Esophagus squamous epithelium (tissue), 5 donors: ENCODE results near the gene CDC123. TPM values are rescaled to one million over a fixed set of nuclear protein-coding genes. Genes with fewer than 3 reads are reported as not detected.
"Not testable (repeated sequence)": the region's sequence is repeated elsewhere in the genome, so short reads cannot be mapped to it uniquely, and the experiment has no call there.

Experiments
- DNase-seq: peaks from one replicate; lab custom pipeline; 2025; lab: John Stamatoyannopoulos, UW
- H3K27ac ChIP-seq, 4 donors: fragments of 200-600 bp; sonication (generic); one replicate each; pipeline ENCODE4 v1.5.1; 2016 to 2019; ENCODE audit warnings: mild to moderate bottlenecking in 1 of 4
- H3K27me3 ChIP-seq, 4 donors: fragments of 200-600 bp; sonication (generic); 1 replicate in 3 of 4; 2 replicates in 1 of 4; pipeline versions ENCODE4 v1.5.1 to v1.6.0; 2017 to 2021; ENCODE audit warnings: antibody characterized with exemption in 1 of 4
- H3K36me3 ChIP-seq, 3 donors: fragments of 200-600 bp; sonication (generic); one replicate each; pipeline ENCODE4 v1.5.1; 2016 to 2019
- H3K4me1 ChIP-seq, 3 donors: fragments of 200-600 bp; sonication (generic); one replicate each; pipeline ENCODE4 v1.5.1; 2017 to 2019
- H3K4me3 ChIP-seq, 4 donors: fragments of 200-600 bp; sonication (generic); 1 replicate in 3 of 4; 2 replicates in 1 of 4; pipeline ENCODE4 v1.5.1; 2016 to 2019; ENCODE audit warnings: mild to moderate bottlenecking in 2 of 4, moderate library complexity in 1 of 4
- H3K9me3 ChIP-seq, 3 donors: fragments of 200-600 bp; sonication (generic); one replicate each; pipeline ENCODE4 v1.5.1; 2016 to 2019
- CTCF ChIP-seq, 6 experiments: fragments of 450-650 bp in 4 of 6; fragments of 200-600 bp in 2 of 6; sonication (generic) in 2 of 6; IDR thresholded peaks; one replicate each; pipeline ENCODE4 v1.5.1; 2016 to 2019; ENCODE audit warnings: antibody characterized with exemption in 6 of 6, mild to moderate bottlenecking in 4 of 6, moderate library complexity in 4 of 6
- POLR2A ChIP-seq, 4 donors: fragments of 450-650 bp; IDR thresholded peaks; one replicate each; pipeline ENCODE4 v1.6.1; 2017; ENCODE audit warnings: antibody characterized with exemption in 4 of 4, mild to moderate bottlenecking in 4 of 4, moderate library complexity in 3 of 4
- WGBS, 2 donors: methylation state at CpG; one replicate each; pipeline ENCODE4 v1.1.5; 2018; 5-methylcytosine and 5-hydroxymethylcytosine counted together
- intact Hi-C: fragments of 100-400 bp; cut with DNase I; formaldehyde crosslinking; loops from one replicate; pipeline ENCODE4 v1.15.0; 2022
- total RNA-seq, 4 donors: library from RNA; depleted of rRNA; stranded (reverse); fragments of >200 nt; gene quantifications; one replicate each; pipeline ENCODE4 v1.1.0, GENCODE V29; 2016
- donor health status: DM: yes; HTN: yes; CAD: no.

Gene CDC123
- total RNA-seq, 4 donors from 2014 or later: 37.4 to 84.8 (median 80.3) TPM

GRCh38 chr10:12214093-12214492, 18.1 kb downstream of the CDC123 start:
- DNase-seq: no peak
- intact Hi-C loops: no loop called here
- H3K27me3 ChIP-seq: no peaks in the 10 kb centered on the region

GRCh38 chr10:12214763-12215218, 18.8 kb downstream of the CDC123 start:
- Histone ChIP-seq H3K4me3 (peak overlapping the region in 1 of 4 donors; percentile 46), H3K27me3 (no peaks in the 10 kb centered on the region), H3K9me3 (no peaks in the 10 kb centered on the region), H3K27ac (peak overlapping the region in 3 of 4 donors; percentile 50 to 54 (median 53)), H3K4me1 (peaks cover 4 to 42% (median 11%) of the 10 kb centered on the region in 3 donors), H3K36me3 (peaks cover 0 to 68% (median 18%) of the 10 kb centered on the region in 3 donors)
- intact Hi-C loops: no loop called here
- WGBS, 2 donors: 20 to 22% methylated on average over 6 of the region's 6 CpGs
- TF ChIP-seq POLR2A (IDR thresholded peaks at IDR 0.05): no peak
- peak; percentile 41 to 70 (median 59) for TF ChIP-seq CTCF (IDR thresholded peaks at IDR 0.05)
- DNase-seq: no peak

More at GRCh38 chr10:12214093-12214492, 18.1 kb downstream of the CDC123 start:
- Histone ChIP-seq H3K4me3 (no peak overlapping the region), H3K27ac (peak overlapping the region in 2 of 4 donors; percentile 50 to 54), H3K9me3 (no peaks in the 10 kb centered on the region), H3K4me1 (peaks cover 4 to 38% (median 11%) of the 10 kb centered on the region in 3 donors), H3K36me3 (peaks cover 0 to 68% (median 18%) of the 10 kb centered on the region in 3 donors)
- 51 to 55% methylated on average over 4 of the region's 4 CpGs for WGBS, 2 donors
- TF ChIP-seq CTCF (IDR thresholded peaks at IDR 0.05) (no peak), POLR2A (IDR thresholded peaks at IDR 0.05) (no peak)

- no peak for TF ChIP-seq CTCF (IDR thresholded peaks at IDR 0.05)
- no peak for TF ChIP-seq POLR2A (IDR thresholded peaks at IDR 0.05)
- WGBS, 2 donors: 65 to 92% methylated on average over 8 of the region's 8 CpGs
- Histone ChIP-seq H3K4me1 (peaks cover 4 to 63% (median 10%) of the 10 kb centered on the region in 3 donors), H3K9me3 (no peaks in the 10 kb centered on the region), H3K4me3 (no peak overlapping the region), H3K27me3 (no peaks in the 10 kb centered on the region), H3K36me3 (peaks cover 0 to 61% (median 20%) of the 10 kb centered on the region in 3 donors), H3K27ac (peak overlapping the region in 2 of 4 donors; percentile 48 to 65)
- DNase-seq: no peak
- intact Hi-C loops: no loop called here
These were observed 23.0 kb downstream of the CDC123 start for GRCh38 chr10:12218991-12219390.

- no peak for DNase-seq
- Histone ChIP-seq H3K36me3 (peaks cover 0 to 73% (median 25%) of the 10 kb centered on the region in 3 donors), H3K27me3 (no peaks in the 10 kb centered on the region), H3K27ac (peak overlapping the region in 3 of 4 donors; percentile 48 to 70 (median 65)), H3K4me1 (peaks cover 0 to 58% (median 0%) of the 10 kb centered on the region in 3 donors), H3K9me3 (no peaks in the 10 kb centered on the region), H3K4me3 (no peak overlapping the region)
- TF ChIP-seq CTCF (IDR thresholded peaks at IDR 0.05): no peak
- TF ChIP-seq POLR2A (IDR thresholded peaks at IDR 0.05): no peak
- intact Hi-C loops: no loop called here
- WGBS, 2 donors: 63 to 76% methylated on average over 10 of the region's 10 CpGs
These were observed 25.6 kb downstream of the CDC123 start for GRCh38 chr10:12221323-12222298.

GRCh38 chr10:12225444-12225843, 29.5 kb downstream of the CDC123 start:
- peaks cover 0 to 80% (median 15%) of the 10 kb centered on the region in 3 donors for H3K36me3 ChIP-seq

GRCh38 chr10:12226438-12226837, 30.4 kb downstream of the CDC123 start:
- DNase-seq, H3K27me3 ChIP-seq, H3K27ac ChIP-seq, H3K4me3 ChIP-seq, intact Hi-C loops, H3K9me3 ChIP-seq: not testable (repeated sequence)
- Histone ChIP-seq H3K36me3 (peaks cover 0 to 90% (median 15%) of the 10 kb centered on the region in 3 donors), H3K4me1 (peaks cover 0 to 38% (median 0%) of the 10 kb centered on the region in 3 donors)
- no CpG with 5 or more reads among the region's 28 CpGs for WGBS, 2 donors

More at GRCh38 chr10:12225444-12225843, 29.5 kb downstream of the CDC123 start:
- Histone ChIP-seq H3K9me3 (no peaks in the 10 kb centered on the region), H3K27me3 (no peaks in the 10 kb centered on the region), H3K4me3 (no peak overlapping the region), H3K27ac (peak overlapping the region in 1 of 4 donors; percentile 29), H3K4me1 (peaks cover 0 to 48% (median 0%) of the 10 kb centered on the region in 3 donors)
- 61 to 70% methylated on average over 2 of the region's 2 CpGs for WGBS, 2 donors
- intact Hi-C loops: no loop called here
- DNase-seq: no peak
- no peak for TF ChIP-seq CTCF (IDR thresholded peaks at IDR 0.05)
- no peak for TF ChIP-seq POLR2A (IDR thresholded peaks at IDR 0.05)
